Sigmoid colon (tissue), 7 donors: ENCODE measurements around the gene RNU11. TPM values are rescaled to one million over a fixed set of nuclear protein-coding genes. Genes with fewer than 3 reads are reported as not detected.
"Not testable (repeated sequence)": the region's sequence is repeated elsewhere in the genome, so short reads cannot be mapped to it uniquely, and the experiment has no call there.

Source experiments
- DNase-seq: peaks from one replicate; pipeline ENCODE4 v3.0.0-alpha.2; 2019
- H3K27ac ChIP-seq, 4 donors: fragments of 200-600 bp; sonication (generic); one replicate each; pipeline ENCODE4 v1.5.1; 2016 to 2019; ENCODE audit warnings: mild to moderate bottlenecking in 1 of 4
- H3K27me3 ChIP-seq, 3 donors: fragments of 200-600 bp; sonication (generic); one replicate each; pipeline ENCODE4 v1.5.1; 2019; ENCODE audit warnings: mild to moderate bottlenecking in 1 of 3
- H3K36me3 ChIP-seq, 4 donors: fragments of 200-600 bp; sonication (generic); one replicate each; pipeline ENCODE4 v1.5.1; 2016 to 2019
- H3K4me1 ChIP-seq, 4 donors: fragments of 200-600 bp; sonication (generic); one replicate each; pipeline ENCODE4 v1.5.1; 2017 to 2019
- H3K4me3 ChIP-seq, 4 donors: fragments of 200-600 bp; sonication (generic); one replicate each; pipeline ENCODE4 v1.5.1; 2017 to 2019; ENCODE audit warnings: mild to moderate bottlenecking in 2 of 4, moderate library complexity in 1 of 4
- H3K9me3 ChIP-seq, 4 donors: fragments of 200-600 bp in 3 of 4; sonication (generic) in 3 of 4; one replicate each; pipeline versions ENCODE4 v1.5.1 to v1.6.1; 2013 to 2019
- EP300 ChIP-seq, 4 donors: sonication (generic); formaldehyde crosslinking; IDR thresholded peaks; one replicate each; pipeline ENCODE4 v1.6.1; 2017; ENCODE audit warnings: antibody characterized with exemption in 4 of 4
- POLR2A ChIP-seq, 2 donors: fragments of 450-650 bp; IDR thresholded peaks; one replicate each; pipeline ENCODE4 v1.6.1; 2016; ENCODE audit warnings: antibody characterized with exemption in 2 of 2, mild to moderate bottlenecking in 2 of 2, moderate library complexity in 2 of 2
- POLR2AphosphoS5 ChIP-seq, 4 donors: sonication (generic); formaldehyde crosslinking; IDR thresholded peaks; one replicate each; pipeline ENCODE4 v1.6.1; 2017; ENCODE audit warnings: antibody characterized with exemption in 4 of 4
- WGBS, 2 donors: extraction: QIAGEN DNeasy Blood & Tissue Kit; methylation state at CpG; one replicate each; pipeline ENCODE4 v1.1.7; 2013; 5-methylcytosine and 5-hydroxymethylcytosine counted together
- intact Hi-C: fragments of 100-400 bp; cut with DNase I; formaldehyde crosslinking; loops from one replicate; pipeline ENCODE4 v1.15.1; 2023
- polyA plus RNA-seq, 3 donors: library from polyadenylated mRNA; stranded (reverse); fragments of 200-250 nt; gene quantifications; one replicate each; pipeline ENCODE4 v1.2.3, GENCODE V29; 2013
- total RNA-seq, 4 donors: library from RNA; depleted of rRNA; stranded (reverse); fragments of >200 nt; gene quantifications; one replicate each; pipeline ENCODE4 v1.1.0, GENCODE V29; 2016
- TF ChIP-seq, protein P1 (sequence below), 4 experiments: fragments of 450-650 bp in 3 of 4; fragments of 200-600 bp in 1 of 4; IDR thresholded peaks; one replicate each; pipeline ENCODE4 v1.5.1; 2016 to 2019; ENCODE audit warnings: antibody characterized with exemption in 4 of 4, mild to moderate bottlenecking in 3 of 4, moderate library complexity in 2 of 4
- donor health status: healthy with polysubstance abuse.
- donor health status: Bipolar disorder and iron deficiency.
- donor health status: healthy.

RNU11 gene
- total and polyA plus RNA-seq, 7 donors = not detected

DNA sequence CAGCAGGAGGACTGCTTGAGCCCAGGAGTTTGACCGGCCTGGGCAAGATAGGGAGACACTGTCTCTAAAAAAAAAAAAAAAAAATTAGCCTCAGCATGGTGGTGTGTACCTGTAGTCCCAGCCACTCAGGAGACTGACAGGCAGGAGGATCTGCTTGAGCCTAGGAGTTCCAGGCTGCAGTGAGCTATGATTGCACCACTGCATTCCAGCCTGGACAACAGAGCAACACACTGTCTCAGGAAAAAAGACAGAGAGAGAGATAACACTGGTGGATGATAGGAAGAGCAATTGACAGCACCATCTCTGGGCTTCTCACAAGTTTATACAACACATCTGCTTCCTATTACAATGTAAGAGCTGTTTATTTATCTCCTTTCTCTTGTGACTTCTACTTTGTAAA, 2.4 kb upstream of the RNU11 start:
- peak; percentile 13 for DNase-seq
- WGBS, 2 donors = 92 to 94% methylated on average over 1 of the region's 1 CpG
- H3K27me3 ChIP-seq = no peaks in the 10 kb centered on the region
- no peak overlapping the region for H3K4me3 ChIP-seq
- peaks cover 0 to 39% (median 34%) of the 10 kb centered on the region in 4 donors for H3K4me1 ChIP-seq
- no peaks in the 10 kb centered on the region for H3K9me3 ChIP-seq
- H3K36me3 ChIP-seq = no peaks in the 10 kb centered on the region
- TF ChIP-seq EP300 (IDR thresholded peaks at IDR 0.05) (no peak), POLR2A (IDR thresholded peaks at IDR 0.05) (no peak), POLR2AphosphoS5 (IDR thresholded peaks at IDR 0.05) (no peak)
- TF ChIP-seq, protein P1, sequence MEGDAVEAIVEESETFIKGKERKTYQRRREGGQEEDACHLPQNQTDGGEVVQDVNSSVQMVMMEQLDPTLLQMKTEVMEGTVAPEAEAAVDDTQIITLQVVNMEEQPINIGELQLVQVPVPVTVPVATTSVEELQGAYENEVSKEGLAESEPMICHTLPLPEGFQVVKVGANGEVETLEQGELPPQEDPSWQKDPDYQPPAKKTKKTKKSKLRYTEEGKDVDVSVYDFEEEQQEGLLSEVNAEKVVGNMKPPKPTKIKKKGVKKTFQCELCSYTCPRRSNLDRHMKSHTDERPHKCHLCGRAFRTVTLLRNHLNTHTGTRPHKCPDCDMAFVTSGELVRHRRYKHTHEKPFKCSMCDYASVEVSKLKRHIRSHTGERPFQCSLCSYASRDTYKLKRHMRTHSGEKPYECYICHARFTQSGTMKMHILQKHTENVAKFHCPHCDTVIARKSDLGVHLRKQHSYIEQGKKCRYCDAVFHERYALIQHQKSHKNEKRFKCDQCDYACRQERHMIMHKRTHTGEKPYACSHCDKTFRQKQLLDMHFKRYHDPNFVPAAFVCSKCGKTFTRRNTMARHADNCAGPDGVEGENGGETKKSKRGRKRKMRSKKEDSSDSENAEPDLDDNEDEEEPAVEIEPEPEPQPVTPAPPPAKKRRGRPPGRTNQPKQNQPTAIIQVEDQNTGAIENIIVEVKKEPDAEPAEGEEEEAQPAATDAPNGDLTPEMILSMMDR (IDR thresholded peaks at IDR 0.05) = no peak
- intact Hi-C loops = loop anchor here (5.0 to 10.0 kb wide), 2 partner anchors 139 to 539 kb away; partner anchors contain the start of genes RCC1 and SRSF4
- no peak overlapping the region for H3K27ac ChIP-seq

DNA sequence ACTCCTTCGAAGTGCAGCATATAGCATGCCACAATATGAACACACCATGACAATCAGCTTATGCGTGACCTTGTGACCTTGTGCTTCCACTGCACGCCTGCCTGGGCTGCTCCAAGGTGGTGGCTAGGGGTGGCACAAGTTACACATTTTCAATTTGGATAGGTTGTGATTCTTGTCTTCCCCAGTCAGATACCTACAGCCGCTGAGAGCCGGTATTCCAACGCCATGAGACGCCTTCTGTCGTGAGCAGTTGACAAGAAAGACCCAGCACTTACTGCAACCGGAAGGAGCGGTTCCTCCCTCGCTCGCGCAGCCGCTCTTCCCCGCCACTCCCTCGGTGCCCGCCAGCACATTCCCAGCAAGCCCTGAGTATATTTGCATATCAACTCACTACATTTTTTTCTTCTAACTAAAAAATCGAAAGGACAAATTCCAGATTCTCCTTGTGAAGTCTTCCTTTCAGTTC, 359 bp upstream of the RNU11 start:
- Histone ChIP-seq H3K36me3 (no peaks in the 10 kb centered on the region), H3K4me3 (peak overlapping the region; percentile 18 to 48 (median 46)), H3K9me3 (no peaks in the 10 kb centered on the region), H3K27me3 (no peaks in the 10 kb centered on the region), H3K4me1 (peaks cover 0 to 27% (median 23%) of the 10 kb centered on the region in 4 donors), H3K27ac (peak overlapping the region; percentile 86 to 93 (median 90))
- WGBS, 2 donors = 2% methylated on average over 18 of the region's 18 CpGs
- TF ChIP-seq POLR2AphosphoS5 (IDR thresholded peaks at IDR 0.05) (no peak), POLR2A (IDR thresholded peaks at IDR 0.05) (no peak), EP300 (IDR thresholded peaks at IDR 0.05) (no peak)
- TF ChIP-seq, protein P1 (IDR thresholded peaks at IDR 0.05) = no peak
- DNase-seq = peak; percentile 97
- intact Hi-C loops = loop anchor here (1.0 to 10.0 kb wide), 3 partner anchors 20 to 537 kb away; partner anchors contain the start of genes GMEB1, RCC1 and SRSF4

DNA sequence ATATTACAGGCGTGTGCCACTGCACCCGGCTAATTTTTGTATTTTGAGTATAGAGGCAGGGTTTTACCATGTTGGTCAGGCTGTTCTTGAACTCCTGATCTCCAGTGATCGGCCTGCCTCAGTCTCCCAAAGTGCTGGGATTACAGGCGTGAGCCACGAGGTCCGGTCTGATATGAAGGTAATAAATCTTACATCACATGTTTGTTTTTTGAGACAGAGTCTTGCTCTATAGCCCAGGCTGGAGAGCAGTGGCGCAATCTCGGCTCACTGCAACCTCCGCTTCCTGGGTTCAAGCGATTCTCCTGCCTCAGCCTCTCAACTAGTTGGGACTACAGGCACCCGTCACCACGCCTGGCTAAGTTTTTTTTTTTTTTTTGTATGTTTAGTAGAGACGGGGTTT, 4.7 kb downstream of the RNU11 start:
- H3K27me3 ChIP-seq, H3K9me3 ChIP-seq, H3K4me3 ChIP-seq, DNase-seq, H3K36me3 ChIP-seq, intact Hi-C loops, H3K4me1 ChIP-seq, H3K27ac ChIP-seq: not testable (repeated sequence)
- WGBS, 2 donors = 50 to 82% methylated on average over 13 of the region's 13 CpGs

DNA sequence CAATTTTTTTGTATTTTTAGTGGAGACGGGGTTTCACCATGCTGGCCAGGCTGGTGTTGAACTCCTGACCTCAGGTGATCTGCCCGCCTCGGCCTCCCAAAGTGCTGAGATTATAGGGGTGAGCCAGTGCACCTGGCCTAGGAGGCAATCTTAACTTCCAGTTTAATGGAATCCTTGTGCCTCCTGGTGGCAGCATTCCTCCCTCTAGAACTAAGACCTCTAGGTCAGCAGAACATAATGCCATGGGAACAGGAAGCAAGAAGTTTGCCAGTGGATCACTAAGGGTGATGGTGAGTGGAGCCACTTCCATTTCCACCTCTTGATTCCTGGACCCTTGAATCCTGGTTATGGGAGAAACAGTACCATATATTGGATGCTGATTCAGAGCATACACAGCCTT, 5.5 kb downstream of the RNU11 start:
- H3K27ac ChIP-seq, H3K27me3 ChIP-seq, DNase-seq, intact Hi-C loops, H3K9me3 ChIP-seq, H3K36me3 ChIP-seq, H3K4me1 ChIP-seq, H3K4me3 ChIP-seq: not testable (repeated sequence)
- 22 to 68% methylated on average over 3 of the region's 3 CpGs for WGBS, 2 donors

DNA sequence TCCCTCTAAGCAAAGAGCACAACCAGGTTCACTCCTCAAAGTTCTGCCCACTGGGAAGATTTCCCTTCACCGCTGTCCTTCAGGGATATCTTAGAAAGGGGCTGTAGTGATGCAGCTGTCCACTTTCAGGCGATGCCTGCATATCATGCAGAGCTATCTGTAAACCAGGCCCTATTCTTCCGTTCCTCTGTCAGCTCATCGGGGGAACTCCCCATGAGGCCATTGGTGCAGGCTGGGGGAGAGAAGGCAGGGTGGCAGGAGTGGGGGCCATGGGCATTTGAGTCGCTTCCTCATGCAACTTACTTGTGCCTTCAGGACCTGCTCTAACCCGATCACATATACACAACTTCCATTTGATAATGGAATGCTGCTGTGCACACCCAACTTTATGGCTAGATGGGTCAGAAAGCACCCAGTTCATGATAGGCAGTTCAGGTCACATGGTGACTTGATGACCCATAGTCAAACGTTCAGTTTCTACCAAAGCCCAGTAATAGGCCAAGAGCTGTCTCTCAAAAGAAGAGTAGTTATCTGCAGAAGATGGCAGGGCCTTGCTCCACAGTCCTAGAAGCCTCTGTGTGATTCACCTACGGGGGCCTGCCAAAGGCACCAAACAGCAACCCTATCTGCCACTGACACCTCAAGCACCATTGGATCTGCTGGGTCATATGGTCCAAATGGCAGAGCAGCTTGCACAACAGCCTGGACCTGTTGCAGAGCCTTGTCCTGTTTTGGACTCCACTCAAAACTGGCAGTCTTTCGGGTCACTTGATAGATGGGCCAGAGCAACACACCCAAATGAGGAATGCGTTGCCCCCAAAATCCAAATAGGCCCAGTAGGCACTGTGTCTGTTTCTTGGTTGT, 7.3 kb downstream of the RNU11 start:
- H3K27me3 ChIP-seq, H3K9me3 ChIP-seq, H3K36me3 ChIP-seq, intact Hi-C loops, H3K27ac ChIP-seq, DNase-seq, H3K4me3 ChIP-seq, H3K4me1 ChIP-seq: not testable (repeated sequence)
- 61 to 82% methylated on average over 10 of the region's 10 CpGs for WGBS, 2 donors

DNA sequence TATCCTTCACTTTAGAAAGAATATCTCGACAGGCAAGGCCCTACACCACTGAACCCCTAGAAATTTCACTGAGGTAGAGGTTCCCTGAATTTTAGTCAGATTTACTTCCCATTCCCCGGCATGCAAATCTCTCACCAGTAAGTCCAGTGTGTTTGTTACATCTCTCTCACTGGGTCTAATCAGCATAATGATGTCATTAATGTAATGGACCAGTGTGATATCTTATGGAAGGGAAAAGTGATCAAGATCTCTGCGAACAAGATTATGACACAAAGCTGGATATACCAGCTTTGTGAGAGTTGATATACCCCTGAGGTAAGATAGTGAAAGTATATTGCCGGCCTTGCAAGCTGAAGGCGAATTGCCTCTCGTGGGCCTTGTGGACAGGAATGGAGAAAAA, 7.9 kb downstream of the RNU11 start:
- no peaks in the 10 kb centered on the region for H3K4me1 ChIP-seq
- no peak overlapping the region for H3K4me3 ChIP-seq
- no peaks in the 10 kb centered on the region for H3K36me3 ChIP-seq
- H3K9me3 ChIP-seq = no peaks in the 10 kb centered on the region
- intact Hi-C loops = no loop called here
- DNase-seq = no peak
- H3K27me3 ChIP-seq = no peaks in the 10 kb centered on the region
- no peak overlapping the region for H3K27ac ChIP-seq
- TF ChIP-seq EP300 (IDR thresholded peaks at IDR 0.05) = no peak
- TF ChIP-seq, protein P1 (IDR thresholded peaks at IDR 0.05) = no peak
- TF ChIP-seq POLR2A (IDR thresholded peaks at IDR 0.05) = no peak
- TF ChIP-seq POLR2AphosphoS5 (IDR thresholded peaks at IDR 0.05) = no peak
- WGBS, 2 donors = 93 to 96% methylated on average over 6 of the region's 6 CpGs
